K562 (cell line): Measurements from ENCODE around the gene HTRA3. TPM values are rescaled to one million over a fixed set of nuclear protein-coding genes. Genes with fewer than 3 reads are reported as not detected.

Experiments
- CHD7 ChIP-seq: fragments of 200-600 bp; sonication (generic); IDR thresholded peaks from one replicate; pipeline ENCODE4 v1.6.1; 2012; ENCODE audit warnings: mild to moderate bottlenecking, low read depth, low read length, inconsistent platforms
- RBM15 ChIP-seq: fragments of 200-400 bp; formaldehyde crosslinking; IDR thresholded peaks from 2 replicates; pipeline ENCODE4 v1.6.1; 2018; ENCODE audit warnings: mild to moderate bottlenecking, low read length, moderate library complexity; ENCODE audit not compliant: insufficient read depth
- polyA plus RNA-seq, 8 experiments: library from polyadenylated mRNA; depleted of rRNA in 4 of 8; stranded (reverse) in 5 of 8; unstranded in 3 of 8; fragments of >200 nt; fragmentation: Nextera tagmentation in 2 of 8; fragmentation: Illumina TruSeq in 1 of 8; extraction: Ambion mirVana in 2 of 8; extraction: Trizol in 1 of 8; gene quantifications; 2 replicates each; pipeline versions ENCODE4 v1.2.1 to v1.2.3, GENCODE V29; 2011 to 2014; ENCODE audit warnings: inconsistent platforms in 1 of 8, missing spikeins in 1 of 8
- total RNA-seq, 7 experiments: library from RNA; depleted of rRNA in 6 of 7; stranded (reverse); fragments of >200 nt in 6 of 7; fragmentation: Illumina TruSeq in 2 of 7; extraction: Trizol in 2 of 7; gene quantifications; 2 replicates each; pipeline versions ENCODE4 v1.2.1 to v1.2.3, GENCODE V29; 2011 to 2021; ENCODE audit warnings: low replicate concordance in 1 of 7

Gene HTRA3
- total and polyA plus RNA-seq, 9 of the 15 experiments (the other 6 are each of a cell fraction or from before 2014, with no cell fraction given), result 0.04 TPM; not detected in 8

- no peak for TF ChIP-seq CHD7
- no peak for TF ChIP-seq RBM15
- TF ChIP-seq, all 486 proteins: peak for 0
Observed at GRCh38 chr4:8321771-8322170, 52.2 kb downstream of the HTRA3 start (continued).
